RWPE2 (cell line): Measurements from ENCODE around the gene CCDC50.

Experiments used
- ATAC-seq: fragments of 200-7000 bp; cut with Tn5 transposase; 3 replicates; pipeline ENCODE4 v1.9.1; 2021; ENCODE audit warnings: low read depth
- DNase-seq: peaks from one replicate; pipeline ENCODE4 v3.0.0-alpha.2; 2020; ENCODE audit warnings: low spot score
- H3K27ac ChIP-seq: fragments of 450-650 bp; 2 replicates; pipeline ENCODE4 v1.5.1; 2017; ENCODE audit warnings: mild to moderate bottlenecking; ENCODE audit not compliant: poor library complexity, severe bottlenecking
- H3K27me3 ChIP-seq: fragments of 250-450 bp; sonication (Bioruptor Pico); 2 replicates; pipeline ENCODE4 v1.5.1; 2021; ENCODE audit warnings: mild to moderate bottlenecking, moderate library complexity; ENCODE audit not compliant: insufficient read depth, poor library complexity, severe bottlenecking
- H3K36me3 ChIP-seq: fragments of 250-450 bp; sonication (Bioruptor Pico); 2 replicates; pipeline ENCODE4 v1.5.1; 2020; ENCODE audit warnings: low read depth, mild to moderate bottlenecking, moderate library complexity
- H3K4me1 ChIP-seq: fragments of 250-450 bp; sonication (Bioruptor Pico); 2 replicates; pipeline ENCODE4 v1.5.1; 2021; ENCODE audit warnings: mild to moderate bottlenecking, moderate library complexity; ENCODE audit not compliant: insufficient read depth, poor library complexity, severe bottlenecking
- H3K4me3 ChIP-seq: fragments of 250-450 bp; sonication (Bioruptor Pico); 2 replicates; pipeline ENCODE4 v1.5.1; 2021; ENCODE audit warnings: mild to moderate bottlenecking, moderate library complexity; ENCODE audit not compliant: severe bottlenecking
- H3K9me3 ChIP-seq: fragments of 250-450 bp; sonication (Bioruptor Pico); 2 replicates; pipeline ENCODE4 v1.5.1; 2021; ENCODE audit warnings: mild to moderate bottlenecking, moderate library complexity; ENCODE audit not compliant: severe bottlenecking
- CTCF ChIP-seq: fragments of 450-650 bp; IDR thresholded peaks from one replicate; pipeline ENCODE4 v1.5.1; 2017; ENCODE audit warnings: mild to moderate bottlenecking, moderate library complexity; ENCODE audit not compliant: poor library complexity, severe bottlenecking

Gene CCDC50

GRCh38 chr3:191362037-191362436 lies 32.8 kb downstream of the CCDC50 start:
- H3K27me3 ChIP-seq: no peaks in the 10 kb centered on the region
- H3K9me3 ChIP-seq: no peaks in the 10 kb centered on the region
- no peak for TF ChIP-seq CTCF
- H3K4me1 ChIP-seq: peaks cover 41% of the 10 kb centered on the region
- H3K4me3 ChIP-seq: no peak overlapping the region
- no peak overlapping the region for H3K27ac ChIP-seq
- peaks cover 79% of the 10 kb centered on the region for H3K36me3 ChIP-seq
- no peak for DNase-seq
- no peak for ATAC-seq

- Histone ChIP-seq H3K4me3 (no peak overlapping the region), H3K27me3 (no peaks in the 10 kb centered on the region), H3K36me3 (peaks cover 83% of the 10 kb centered on the region), H3K27ac (no peak overlapping the region), H3K9me3 (no peaks in the 10 kb centered on the region), H3K4me1 (peaks cover 37% of the 10 kb centered on the region)
- no peak for TF ChIP-seq CTCF
- ATAC-seq (no peak), DNase-seq (no peak)
Observed at GRCh38 chr3:191362524-191363090, 33.4 kb downstream of the CCDC50 start.

GRCh38 chr3:191363221-191363620 lies 34.0 kb downstream of the CCDC50 start:
- no peak for TF ChIP-seq CTCF
- H3K27me3 ChIP-seq: no peaks in the 10 kb centered on the region
- no peaks in the 10 kb centered on the region for H3K9me3 ChIP-seq
- ATAC-seq (peak; percentile 31; the same call in 1 of the 3 replicates), DNase-seq (no peak)
- peaks cover 80% of the 10 kb centered on the region for H3K36me3 ChIP-seq
- no peak overlapping the region for H3K27ac ChIP-seq
- H3K4me1 ChIP-seq: peaks cover 36% of the 10 kb centered on the region
- H3K4me3 ChIP-seq: no peak overlapping the region

GRCh38 chr3:191366675-191367074 lies 37.5 kb downstream of the CCDC50 start:
- no peak for DNase-seq
- ATAC-seq: no peak
- peaks cover 76% of the 10 kb centered on the region for H3K36me3 ChIP-seq
- no peak for TF ChIP-seq CTCF
- H3K4me1 ChIP-seq: peaks cover 1% of the 10 kb centered on the region
- no peaks in the 10 kb centered on the region for H3K9me3 ChIP-seq
- no peak overlapping the region for H3K4me3 ChIP-seq
- H3K27ac ChIP-seq: no peak overlapping the region
- H3K27me3 ChIP-seq: no peaks in the 10 kb centered on the region

GRCh38 chr3:191368755-191369615 lies 39.8 kb downstream of the CCDC50 start:
- ATAC-seq (no peak), DNase-seq (no peak)
- Histone ChIP-seq H3K27me3 (no peaks in the 10 kb centered on the region), H3K4me1 (peaks cover 7% of the 10 kb centered on the region), H3K27ac (no peak overlapping the region), H3K9me3 (no peaks in the 10 kb centered on the region), H3K36me3 (peaks cover 77% of the 10 kb centered on the region), H3K4me3 (no peak overlapping the region)
- no peak for TF ChIP-seq CTCF
